Heart left ventricle (tissue), 16 donors: ENCODE results near the gene OR8D2. TPM values are rescaled to one million over a fixed set of nuclear protein-coding genes. Genes with fewer than 3 reads are reported as not detected.

Source experiments
- ATAC-seq, 4 donors: fragments of 200-7000 bp; cut with Tn5 transposase; one replicate each; pipeline ENCODE4 v1.9.1; 2020 to 2022; ENCODE audit warnings: moderate library complexity in 4 of 4, mild to moderate bottlenecking in 3 of 4, moderate number of reproducible peaks in 1 of 4
- DNase-seq, 5 donors: peaks; one replicate each; pipeline ENCODE4 v3.0.0-alpha.2; 2020
- H3K27ac ChIP-seq, 12 donors: fragments of 200-600 bp; sonication (generic) in 4 of 12; one replicate each; pipeline versions ENCODE4 v1.5.0 to v1.8.0; 2016 to 2022; ENCODE audit warnings: mild to moderate bottlenecking in 2 of 12
- H3K27me3 ChIP-seq, 9 donors: fragments of 200-600 bp; sonication (generic) in 2 of 9; one replicate each; pipeline versions ENCODE4 v1.5.1 to v1.8.0; 2016 to 2022; ENCODE audit warnings: mild to moderate bottlenecking in 3 of 9
- H3K36me3 ChIP-seq, 9 donors: fragments of 200-600 bp; sonication (generic) in 2 of 9; one replicate each; pipeline versions ENCODE4 v1.5.0 to v1.8.0; 2018 to 2022; ENCODE audit warnings: mild to moderate bottlenecking in 2 of 9
- H3K4me1 ChIP-seq, 12 donors: fragments of 200-600 bp; sonication (generic) in 4 of 12; one replicate each; pipeline versions ENCODE4 v1.5.0 to v1.8.0; 2016 to 2022; ENCODE audit warnings: mild to moderate bottlenecking in 3 of 12
- H3K4me3 ChIP-seq, 12 donors: fragments of 200-600 bp; sonication (generic) in 4 of 12; one replicate each; pipeline versions ENCODE4 v1.5.0 to v1.8.0; 2017 to 2022; ENCODE audit warnings: mild to moderate bottlenecking in 9 of 12, moderate library complexity in 4 of 12
- H3K9me3 ChIP-seq, 12 donors: fragments of 200-600 bp; sonication (generic) in 4 of 12; one replicate each; pipeline versions ENCODE4 v1.5.0 to v1.8.0; 2016 to 2022; ENCODE audit warnings: mild to moderate bottlenecking in 1 of 12
- POLR2A ChIP-seq, 2 donors: fragments of 450-650 bp; IDR thresholded peaks; one replicate each; pipeline ENCODE4 v1.6.1; 2017; ENCODE audit warnings: antibody characterized with exemption in 2 of 2, mild to moderate bottlenecking in 2 of 2, moderate library complexity in 2 of 2
- WGBS, 4 donors: extraction: QIAGEN DNeasy Blood & Tissue Kit in 2 of 4; methylation state at CpG; one replicate each; pipeline versions ENCODE4 v1.1.5 to v1.1.7; 2013 to 2018; 5-methylcytosine and 5-hydroxymethylcytosine counted together
- intact Hi-C, 10 donors: fragments of 100-400 bp; cut with DNase I; formaldehyde crosslinking; loops; one replicate each; pipeline versions ENCODE4 v1.11.1 to v1.14.2; 2022
- polyA plus RNA-seq, 2 donors: library from polyadenylated mRNA; stranded (reverse); fragments of 200-250 nt; gene quantifications; one replicate each; pipeline ENCODE4 v1.2.3, GENCODE V29; 2013
- total RNA-seq, 9 donors: library from RNA; depleted of rRNA in 2 of 9; stranded (reverse); fragments of >200 nt in 2 of 9; fragmentation: NEBNext Ultra II Directional in 3 of 9; extraction: Animal tissue kit (Norgen Biotek cat#: 25700) in 3 of 9; gene quantifications; one replicate each; pipeline versions ENCODE4 v1.1.0 to v1.2.4, GENCODE V29; 2016 to 2023
- TF ChIP-seq, protein P1 (sequence below), 12 donors: fragments of 200-600 bp; sonication (generic) in 4 of 12; IDR thresholded peaks; one replicate each; pipeline versions ENCODE4 v1.5.0 to v1.8.0; 2018 to 2022; ENCODE audit warnings: antibody characterized with exemption in 12 of 12, mild to moderate bottlenecking in 5 of 12
- donor health status: ischemic (EF 13 %, LVEDD 7.1; RV severe dilation, severe dysfunction).
- donor health status: healthy with polysubstance abuse.
- donor health status: DM: no; HTN: yes; CAD: no.
- donor health status: DM: no; HTN: no; CAD: no.
- donor health status: ischemic (EF 25% LVEDD 6.9; RV normal size, moderate dysfunction).
- donor health status: ischemic (EF 25% LVEDD 5.7; RV mildly dilated, moderate dysfunction).
- donor health status: healthy.
- donor health status: DM: yes; HTN: yes; CAD: no.
- donor health status: ischemic (EF 35%, LVEDD 5.7; RV mildly dilated, moderate dysfunction).
- donor health status: nonischemic (EF 11% LVEDD 7.7; RV severe dilation, severe dysfunction).
- donor health status: DM: yes; HTN: yes; CAD: no.
- donor health status: PGD.
- donor health status: ischemic (EF 29% LVEDD 5.4; RV normal size, mild dysfunction).
- donor health status: nonischemic (EF 23%, LVEDD 6.1; RV moderate dilation, normal function).

The OR8D2 gene
- total and polyA plus RNA-seq, 11 donors, result not detected

DNA sequence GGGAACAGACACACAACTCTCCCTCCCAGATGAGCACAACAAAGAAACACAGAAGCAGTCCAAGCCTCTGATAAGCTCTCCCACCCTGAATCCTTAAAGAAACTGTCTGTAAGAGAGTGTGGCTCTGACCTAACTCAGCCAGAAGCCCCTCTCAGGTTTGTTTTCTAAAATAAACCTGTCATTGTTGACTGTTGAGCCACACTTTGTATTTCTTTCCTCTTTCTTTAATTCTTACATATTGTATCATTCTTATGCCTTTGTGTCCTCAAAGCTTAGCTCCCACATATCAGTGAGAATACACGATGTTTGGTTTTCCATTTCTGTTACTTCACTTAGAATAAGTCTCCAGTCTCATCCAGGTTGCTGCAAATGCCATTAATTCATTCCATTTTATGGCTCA, 7.8 kb upstream of the OR8D2 start:
- WGBS, 4 donors, result 84 to 96% (median 89%) methylated on average over 1 of the region's 1 CpG
- intact Hi-C loops, result no loop called here
- Histone ChIP-seq H3K4me1 (peaks cover 0 to 5% (median 0%) of the 10 kb centered on the region in 12 donors), H3K9me3 (no peaks in the 10 kb centered on the region), H3K27me3 (peaks cover 0 to 9% (median 0%) of the 10 kb centered on the region in 9 donors), H3K27ac (no peak overlapping the region), H3K4me3 (no peak overlapping the region), H3K36me3 (no peaks in the 10 kb centered on the region)
- TF ChIP-seq, protein P1, sequence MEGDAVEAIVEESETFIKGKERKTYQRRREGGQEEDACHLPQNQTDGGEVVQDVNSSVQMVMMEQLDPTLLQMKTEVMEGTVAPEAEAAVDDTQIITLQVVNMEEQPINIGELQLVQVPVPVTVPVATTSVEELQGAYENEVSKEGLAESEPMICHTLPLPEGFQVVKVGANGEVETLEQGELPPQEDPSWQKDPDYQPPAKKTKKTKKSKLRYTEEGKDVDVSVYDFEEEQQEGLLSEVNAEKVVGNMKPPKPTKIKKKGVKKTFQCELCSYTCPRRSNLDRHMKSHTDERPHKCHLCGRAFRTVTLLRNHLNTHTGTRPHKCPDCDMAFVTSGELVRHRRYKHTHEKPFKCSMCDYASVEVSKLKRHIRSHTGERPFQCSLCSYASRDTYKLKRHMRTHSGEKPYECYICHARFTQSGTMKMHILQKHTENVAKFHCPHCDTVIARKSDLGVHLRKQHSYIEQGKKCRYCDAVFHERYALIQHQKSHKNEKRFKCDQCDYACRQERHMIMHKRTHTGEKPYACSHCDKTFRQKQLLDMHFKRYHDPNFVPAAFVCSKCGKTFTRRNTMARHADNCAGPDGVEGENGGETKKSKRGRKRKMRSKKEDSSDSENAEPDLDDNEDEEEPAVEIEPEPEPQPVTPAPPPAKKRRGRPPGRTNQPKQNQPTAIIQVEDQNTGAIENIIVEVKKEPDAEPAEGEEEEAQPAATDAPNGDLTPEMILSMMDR (IDR thresholded peaks at IDR 0.05), result no peak
- DNase-seq, result no peak
- no peak for ATAC-seq

DNA sequence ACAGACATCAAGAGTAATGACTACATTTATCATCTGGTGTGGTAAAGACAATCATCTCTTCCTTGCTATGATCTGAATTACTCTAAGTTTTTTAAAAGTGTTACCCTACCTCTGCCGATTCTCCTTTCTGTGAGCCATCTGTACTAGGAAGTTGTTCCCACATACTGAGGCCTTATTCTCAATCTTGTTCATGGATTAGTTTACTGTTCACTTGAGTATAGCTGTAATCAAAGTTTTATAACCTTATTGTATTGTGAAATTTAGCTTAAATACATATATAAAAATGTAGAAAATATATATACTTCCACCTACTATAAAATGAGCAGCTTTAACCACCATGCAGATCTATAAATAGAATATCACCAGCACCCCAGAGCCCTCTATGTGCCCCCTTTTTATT, 2.4 kb upstream of the OR8D2 start:
- H3K36me3 ChIP-seq, result no peaks in the 10 kb centered on the region
- H3K4me3 ChIP-seq, result no peak overlapping the region
- 84 to 90% (median 87%) methylated on average over 1 of the region's 1 CpG for WGBS, 4 donors
- TF ChIP-seq, protein P1 (IDR thresholded peaks at IDR 0.05), result no peak
- no peak for TF ChIP-seq POLR2A (IDR thresholded peaks at IDR 0.05)
- no peaks in the 10 kb centered on the region for H3K4me1 ChIP-seq
- intact Hi-C loops, result no loop called here
- no peaks in the 10 kb centered on the region for H3K9me3 ChIP-seq
- DNase-seq (no peak), ATAC-seq (no peak)
- no peak overlapping the region for H3K27ac ChIP-seq
- peaks cover 0 to 16% (median 0%) of the 10 kb centered on the region in 9 donors for H3K27me3 ChIP-seq

DNA sequence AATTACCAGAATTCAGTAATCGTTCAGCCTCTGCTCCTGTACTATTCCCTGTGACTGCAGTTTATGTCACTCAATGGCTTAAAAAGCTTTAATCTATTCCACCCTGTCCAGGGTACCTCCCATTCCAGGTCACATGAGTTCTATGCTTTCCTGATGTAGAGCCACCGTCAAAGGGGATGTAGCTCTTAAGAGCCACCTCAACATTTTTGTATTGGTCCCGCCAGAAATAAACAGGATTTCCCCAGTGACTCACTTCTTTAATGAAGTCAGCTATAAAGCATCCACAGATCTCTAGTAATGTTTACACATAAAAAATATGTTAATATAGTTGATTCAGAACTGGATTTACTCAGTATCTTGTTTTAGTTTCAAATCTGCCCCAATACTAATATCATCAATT, 4.9 kb downstream of the OR8D2 start:
- H3K4me1 ChIP-seq, result no peaks in the 10 kb centered on the region
- H3K9me3 ChIP-seq, result no peaks in the 10 kb centered on the region
- no peak overlapping the region for H3K4me3 ChIP-seq
- TF ChIP-seq POLR2A (IDR thresholded peaks at IDR 0.05), result no peak
- TF ChIP-seq, protein P1 (IDR thresholded peaks at IDR 0.05), result no peak
- ATAC-seq (no peak), DNase-seq (no peak)
- intact Hi-C loops, result no loop called here
- H3K36me3 ChIP-seq, result no peaks in the 10 kb centered on the region
- 52 to 63% (median 58%) methylated on average over 3 of the region's 3 CpGs for WGBS, 4 donors
- H3K27ac ChIP-seq, result no peak overlapping the region
- peaks cover 0 to 7% (median 0%) of the 10 kb centered on the region in 9 donors for H3K27me3 ChIP-seq

DNA sequence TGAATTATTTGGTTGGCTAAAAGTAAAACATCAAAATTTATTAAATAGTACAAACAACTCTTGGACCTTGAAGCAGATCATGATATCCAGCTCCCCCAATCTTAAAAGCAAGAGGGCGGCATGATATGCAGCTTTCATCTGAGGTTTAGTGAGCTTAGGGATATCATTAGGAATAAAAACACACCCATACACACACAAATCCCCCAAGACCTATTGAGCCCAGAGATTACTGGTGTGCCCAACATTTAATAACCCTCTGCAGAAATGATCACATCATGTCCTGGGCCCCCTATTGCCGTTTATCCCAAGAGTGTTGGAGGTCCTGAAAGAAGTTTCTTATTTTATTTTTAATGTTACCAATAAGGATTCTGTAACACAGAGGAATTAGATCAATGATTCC, 6.1 kb downstream of the OR8D2 start, which contains the start of gene OR8D1:
Gene OR8D1 (minus strand): TSS at position 101 of the 400 bp plus-strand sequence. CDS start 3,183 bp downstream, outside the sequence.
- H3K4me1 ChIP-seq, result no peaks in the 10 kb centered on the region
- H3K27ac ChIP-seq, result no peak within 1 kb of the TSS
- H3K9me3 ChIP-seq, result no peaks in the 10 kb centered on the region
- ATAC-seq, result no peak
- no peak for DNase-seq
- intact Hi-C loops, result no loop called here
- H3K36me3 ChIP-seq, result no peaks in the 10 kb centered on the region
- no peak for TF ChIP-seq POLR2A (IDR thresholded peaks at IDR 0.05)
- TF ChIP-seq, protein P1 (IDR thresholded peaks at IDR 0.05), result no peak
- H3K4me3 ChIP-seq, result no peak within 1 kb of the TSS
- 84 to 88% (median 86%) methylated on average over 2 of the region's 2 CpGs for WGBS, 4 donors
- H3K27me3 ChIP-seq, result no peaks in the 10 kb centered on the region
